HG03108 (cell line): ENCODE data around the gene TMEM117.

Experiments
- ATAC-seq: cut with Tn5 transposase; IDR thresholded peaks from one replicate; pipeline ENCODE4 v1.9.1; 2021; ENCODE audit warnings: moderate library complexity; ENCODE audit not compliant: unreplicated experiment

The TMEM117 gene

GRCh38 chr12:44088647-44089046, 252.8 kb downstream of the TMEM117 start:
- ATAC-seq: no peak

GRCh38 chr12:44091948-44092606, 256.2 kb downstream of the TMEM117 start:
- ATAC-seq: no peak

- no peak for ATAC-seq
Observed at GRCh38 chr12:44098786-44099185, 262.9 kb downstream of the TMEM117 start.

GRCh38 chr12:44099486-44099885, 263.6 kb downstream of the TMEM117 start:
- ATAC-seq: no peak

GRCh38 chr12:44100264-44100663, 264.4 kb downstream of the TMEM117 start:
- ATAC-seq: no peak

GRCh38 chr12:44101475-44101874, 265.6 kb downstream of the TMEM117 start:
- no peak for ATAC-seq

- ATAC-seq: no peak
Observed at GRCh38 chr12:44114906-44115305, 279.0 kb downstream of the TMEM117 start.

- no peak for ATAC-seq
Observed at GRCh38 chr12:44117337-44117736, 281.5 kb downstream of the TMEM117 start.

GRCh38 chr12:44118946-44119345, 283.1 kb downstream of the TMEM117 start:
- ATAC-seq: no peak

GRCh38 chr12:44126806-44127205, 290.9 kb downstream of the TMEM117 start:
- ATAC-seq: no peak

GRCh38 chr12:44127966-44128710, 292.3 kb downstream of the TMEM117 start:
- ATAC-seq: no peak

GRCh38 chr12:44143175-44143574, 307.3 kb downstream of the TMEM117 start:
- no peak for ATAC-seq

GRCh38 chr12:44148936-44149335, 313.1 kb downstream of the TMEM117 start:
- no peak for ATAC-seq

- ATAC-seq: no peak
Observed at GRCh38 chr12:44154128-44154527, 318.2 kb downstream of the TMEM117 start.

GRCh38 chr12:44155358-44155757, 319.5 kb downstream of the TMEM117 start:
- no peak for ATAC-seq

- no peak for ATAC-seq
Observed at GRCh38 chr12:44157359-44157758, 321.5 kb downstream of the TMEM117 start.

- no peak for ATAC-seq
Observed at GRCh38 chr12:44158746-44159145, 322.9 kb downstream of the TMEM117 start.

- ATAC-seq: no peak
Observed at GRCh38 chr12:44159216-44159615, 323.3 kb downstream of the TMEM117 start.

GRCh38 chr12:44159862-44160261, 324.0 kb downstream of the TMEM117 start:
- ATAC-seq: no peak

- ATAC-seq: no peak
Observed at GRCh38 chr12:44162961-44163360, 327.1 kb downstream of the TMEM117 start.

GRCh38 chr12:44174053-44174452, 338.2 kb downstream of the TMEM117 start:
- ATAC-seq: no peak

- ATAC-seq: peak; percentile 90
Observed at GRCh38 chr12:44184499-44185206, 348.8 kb downstream of the TMEM117 start.
